ENCODE data around the gene IL1RAPL2.

GRCh38 chrX:105744291-105744690 lies 1178.3 kb downstream of the IL1RAPL2 start:
- TF ChIP-seq BHLHE40 (IDR thresholded peaks at IDR 0.05; ENCODE audit: low read depth, low read length) (no peak), KDM1A (IDR thresholded peaks at IDR 0.05; ENCODE audit: low read depth) (no peak), CTCF (IDR thresholded peaks at IDR 0.05) (no peak), TP53 (CRISPR knock-in tag; IDR thresholded peaks at IDR 0.05) (no peak), SMC3 (IDR thresholded peaks at IDR 0.05) (no peak)
